Thymus (tissue), 11 donors: ENCODE results near the gene JAG2. TPM values are rescaled to one million over a fixed set of nuclear protein-coding genes. Genes with fewer than 3 reads are reported as not detected.

ENCODE experiments used
- DNase-seq, 9 donors: peaks; one replicate each; pipeline ENCODE4 v3.0.0-alpha.2; 2013; ENCODE audit warnings: low spot score in 9 of 9, low read depth in 6 of 9, missing footprints in 1 of 9
- H3K27ac ChIP-seq, 2 donors: one replicate each; pipeline ENCODE4 v1.5.1; 2013; ENCODE audit warnings: control low read depth in 1 of 2, low read depth in 1 of 2, low read length in 1 of 2, mild to moderate bottlenecking in 1 of 2, moderate library complexity in 1 of 2
- H3K27me3 ChIP-seq, 2 donors: one replicate each; pipeline ENCODE4 v1.5.1; 2013; ENCODE audit warnings: low read length in 1 of 2; ENCODE audit not compliant: control insufficient read depth in 2 of 2, insufficient read depth in 1 of 2
- H3K36me3 ChIP-seq, 2 donors: one replicate each; pipeline ENCODE4 v1.5.1; 2013; ENCODE audit warnings: low read length in 1 of 2, mild to moderate bottlenecking in 1 of 2, moderate library complexity in 1 of 2; ENCODE audit not compliant: control insufficient read depth in 2 of 2, insufficient read depth in 2 of 2
- H3K4me1 ChIP-seq, 2 donors: one replicate each; pipeline ENCODE4 v1.5.1; 2013; ENCODE audit warnings: low read length in 2 of 2; ENCODE audit not compliant: control insufficient read depth in 2 of 2, insufficient read depth in 2 of 2
- H3K4me3 ChIP-seq, 2 donors: one replicate each; pipeline ENCODE4 v1.5.1; 2013; ENCODE audit warnings: low read length in 2 of 2, control low read depth in 1 of 2, mild to moderate bottlenecking in 1 of 2
- H3K9me3 ChIP-seq, 2 donors: one replicate each; pipeline ENCODE4 v1.5.1; 2013; ENCODE audit warnings: low read length in 1 of 2, mild to moderate bottlenecking in 1 of 2; ENCODE audit not compliant: control insufficient read depth in 2 of 2, insufficient read depth in 1 of 2
- WGBS: extraction: QIAGEN DNeasy Blood & Tissue Kit; methylation state at CpG from one replicate; pipeline ENCODE4 v1.1.7; 2013; 5-methylcytosine and 5-hydroxymethylcytosine counted together
- polyA plus RNA-seq: library from polyadenylated mRNA; stranded (reverse); fragments of 200-250 nt; gene quantifications from one replicate; pipeline ENCODE4 v1.2.3, GENCODE V29; 2013
- total RNA-seq: library from RNA; stranded (reverse); fragments of 120-200 nt; gene quantifications from one replicate; pipeline ENCODE4 v1.2.4, GENCODE V29; 2013
- donor health status: healthy.

Gene JAG2
- total and polyA plus RNA-seq, 2 donors: 8.8 to 40.8 TPM

- H3K27me3 ChIP-seq: peaks cover 60 to 94% of the 10 kb centered on the region in 2 donors
- no peak overlapping the region for H3K27ac ChIP-seq
- 91% methylated on average over 10 of the region's 10 CpGs for WGBS
- no peak for DNase-seq
- peaks cover 0 to 28% of the 10 kb centered on the region in 2 donors for H3K4me1 ChIP-seq
- H3K9me3 ChIP-seq: no peaks in the 10 kb centered on the region
- H3K36me3 ChIP-seq: no peaks in the 10 kb centered on the region
- no peak overlapping the region for H3K4me3 ChIP-seq
Observed at GRCh38 chr14:105200074-105200473, 31.5 kb upstream of the JAG2 start.

- H3K4me3 ChIP-seq: no peak overlapping the region
- peaks cover 0 to 38% of the 10 kb centered on the region in 2 donors for H3K4me1 ChIP-seq
- no peaks in the 10 kb centered on the region for H3K36me3 ChIP-seq
- DNase-seq: no peak
- H3K27me3 ChIP-seq: peaks cover 60 to 98% of the 10 kb centered on the region in 2 donors
- H3K27ac ChIP-seq: no peak overlapping the region
- no peaks in the 10 kb centered on the region for H3K9me3 ChIP-seq
- WGBS: 56% methylated on average over 18 of the region's 18 CpGs
Observed at GRCh38 chr14:105199093-105199492, 30.5 kb upstream of the JAG2 start.

GRCh38 chr14:105198588-105198987, 30.0 kb upstream of the JAG2 start:
- Histone ChIP-seq H3K27ac (no peak overlapping the region), H3K4me3 (no peak overlapping the region), H3K9me3 (no peaks in the 10 kb centered on the region), H3K27me3 (peaks cover 63 to 99% of the 10 kb centered on the region in 2 donors), H3K4me1 (peaks cover 0 to 43% of the 10 kb centered on the region in 2 donors), H3K36me3 (no peaks in the 10 kb centered on the region)
- WGBS: 89% methylated on average over 4 of the region's 4 CpGs
- no peak for DNase-seq

GRCh38 chr14:105197211-105197641, 28.6 kb upstream of the JAG2 start:
- peak in 1 of 9 donors; percentile 40 for DNase-seq
- Histone ChIP-seq H3K27ac (no peak overlapping the region), H3K9me3 (no peaks in the 10 kb centered on the region), H3K4me1 (peaks cover 0 to 50% of the 10 kb centered on the region in 2 donors), H3K36me3 (no peaks in the 10 kb centered on the region), H3K4me3 (no peak overlapping the region), H3K27me3 (peaks cover 60 to 96% of the 10 kb centered on the region in 2 donors)
- WGBS: 6% methylated on average over 15 of the region's 15 CpGs

- Histone ChIP-seq H3K9me3 (no peaks in the 10 kb centered on the region), H3K36me3 (no peaks in the 10 kb centered on the region), H3K4me1 (peaks cover 0 to 42% of the 10 kb centered on the region in 2 donors), H3K27me3 (peaks cover 52 to 91% of the 10 kb centered on the region in 2 donors), H3K27ac (no peak overlapping the region), H3K4me3 (no peak overlapping the region)
- 2% methylated on average over 58 of the region's 58 CpGs for WGBS
- no peak for DNase-seq
Observed at GRCh38 chr14:105196265-105196960, 27.8 kb upstream of the JAG2 start.

- DNase-seq: peak in 2 of 9 donors; percentile 35 to 47
- Histone ChIP-seq H3K36me3 (no peaks in the 10 kb centered on the region), H3K27ac (no peak overlapping the region), H3K4me1 (peaks cover 0 to 39% of the 10 kb centered on the region in 2 donors), H3K9me3 (no peaks in the 10 kb centered on the region), H3K4me3 (no peak overlapping the region), H3K27me3 (peaks cover 50 to 88% of the 10 kb centered on the region in 2 donors)
- 19% methylated on average over 25 of the region's 25 CpGs for whole genome bisulfite sequencing
Observed at GRCh38 chr14:105195522-105196264, 27.1 kb upstream of the JAG2 start.

- Histone ChIP-seq H3K27ac (no peak overlapping the region), H3K9me3 (no peaks in the 10 kb centered on the region), H3K27me3 (peaks cover 47 to 82% of the 10 kb centered on the region in 2 donors), H3K36me3 (no peaks in the 10 kb centered on the region), H3K4me3 (no peak overlapping the region), H3K4me1 (peaks cover 0 to 39% of the 10 kb centered on the region in 2 donors)
- no peak for DNase-seq
- 79% methylated on average over 10 of the region's 10 CpGs for WGBS
Observed at GRCh38 chr14:105195051-105195450, 26.5 kb upstream of the JAG2 start.

- no peak overlapping the region for H3K27ac ChIP-seq
- no peak overlapping the region for H3K4me3 ChIP-seq
- no peaks in the 10 kb centered on the region for H3K9me3 ChIP-seq
- peak in 2 of 9 donors; percentile 35 to 54 for DNase-seq
- peaks cover 42 to 75% of the 10 kb centered on the region in 2 donors for H3K27me3 ChIP-seq
- no peaks in the 10 kb centered on the region for H3K36me3 ChIP-seq
- H3K4me1 ChIP-seq: peaks cover 0 to 39% of the 10 kb centered on the region in 2 donors
- WGBS: 50% methylated on average over 17 of the region's 17 CpGs
Observed at GRCh38 chr14:105193916-105194782, 25.6 kb upstream of the JAG2 start.
